A549 (cell line): Measurements from ENCODE around the gene RIN3. TPM values are rescaled to one million over a fixed set of nuclear protein-coding genes. Genes with fewer than 3 reads are reported as not detected.

Source experiments
- ATAC-seq, 2 experiments: fragments of 200-7000 bp in 1 of 2; fragments of >200 bp in 1 of 2; cut with Nextera tagmentation in 1 of 2; cut with Tn5 transposase in 1 of 2; 3 replicates each; pipeline versions ENCODE4 v1.8.0 to v1.9.1; 2018 to 2020; ENCODE audit warnings: mild to moderate bottlenecking in 1 of 2, moderate library complexity in 1 of 2
- CTCF ChIA-PET: fragments of 300-600 bp; sonication (Branson Sonifier 250); formaldehyde crosslinking; extraction: SDS; loops from one replicate; lab custom pipeline; 2021; ENCODE audit warnings: antibody characterized with exemption, inconsistent platforms; lab: Yijun Ruan, JAX
- POLR2A ChIA-PET: fragments of 350-600 bp; formaldehyde crosslinking; extraction: SDS; loops from one replicate; lab custom pipeline; 2021; ENCODE audit warnings: antibody characterized with exemption, inconsistent platforms; lab: Yijun Ruan, JAX
- DNase-seq, 2 experiments: peaks; one replicate each; pipeline versions ENCODE4 v3.0.0 to v3.0.0-alpha.2; 2011 to 2016; ENCODE audit warnings: low read depth in 1 of 2, low spot score in 1 of 2
- FAIRE-seq: peaks from 2 replicates; lab custom pipeline; 2011; peaks lifted over from hg19 to GRCh38; lab: Jason Lieb, UNC
- H3K27ac ChIP-seq, 2 experiments: fragments of >200 bp; sonication (Bioruptor Twin); formaldehyde crosslinking; 3 replicates each; pipeline ENCODE4 v1.5.1; 2016 to 2017
- H3K4me1 ChIP-seq: fragments of >200 bp; sonication (Bioruptor Twin); formaldehyde crosslinking; 3 replicates; pipeline ENCODE4 v1.6.1; 2016
- H3K4me2 ChIP-seq: fragments of >200 bp; sonication (Bioruptor Twin); formaldehyde crosslinking; 3 replicates; pipeline ENCODE4 v1.6.1; 2016
- H3K4me3 ChIP-seq: fragments of >200 bp; sonication (Bioruptor Twin); formaldehyde crosslinking; 3 replicates; pipeline ENCODE4 v1.5.1; 2016
- H3K9me3 ChIP-seq: fragments of >200 bp; sonication (Bioruptor Twin); formaldehyde crosslinking; 3 replicates; pipeline ENCODE4 v1.6.1; 2016
- BHLHE40 ChIP-seq: IDR thresholded peaks from 2 replicates; pipeline ENCODE4 v1.6.1; 2012; ENCODE audit warnings: low read depth, low read length, inconsistent platforms
- CBX2 ChIP-seq: fragments of 200-600 bp; sonication (generic); IDR thresholded peaks from 2 replicates; pipeline ENCODE4 v1.6.1; 2016; ENCODE audit warnings: low read depth, mild to moderate bottlenecking, borderline replicate concordance
- CEBPB ChIP-seq, 2 experiments: fragments of >200 bp in 1 of 2; sonication (Bioruptor Twin) in 1 of 2; formaldehyde crosslinking in 1 of 2; IDR thresholded peaks; 2 replicates each; pipeline ENCODE4 v1.6.1; 2012 to 2016
- E2F6 ChIP-seq: IDR thresholded peaks from 2 replicates; pipeline ENCODE4 v1.6.1; 2012; ENCODE audit warnings: low read depth, borderline replicate concordance
- EHF ChIP-seq: fragments of 250-450 bp; sonication (Bioruptor Pico); IDR thresholded peaks from 2 replicates; pipeline ENCODE4 v1.5.0; 2020; ENCODE audit warnings: mild to moderate bottlenecking
- EHMT2 ChIP-seq: fragments of 200-600 bp; sonication (generic); IDR thresholded peaks from 2 replicates; pipeline ENCODE4 v1.6.1; 2016; ENCODE audit warnings: antibody characterized with exemption, low read depth, mild to moderate bottlenecking, moderate library complexity
- EP300 ChIP-seq, 2 experiments: fragments of >200 bp; sonication (Bioruptor Twin); formaldehyde crosslinking; IDR thresholded peaks; 2 replicates in 1 of 2; 3 replicates in 1 of 2; pipeline ENCODE4 v1.6.1; 2016 to 2017
- FOSL2 ChIP-seq, 2 experiments: fragments of 450-650 bp in 1 of 2; fragments of >200 bp in 1 of 2; sonication (Bioruptor Twin) in 1 of 2; formaldehyde crosslinking; IDR thresholded peaks; 2 replicates each; pipeline versions ENCODE4 v1.5.0 to v1.6.1; 2016 to 2020; ENCODE audit warnings: mild to moderate bottlenecking in 1 of 2, moderate library complexity in 1 of 2
- HOXB13 ChIP-seq: fragments of 250-450 bp; sonication (Bioruptor Pico); IDR thresholded peaks from 2 replicates; pipeline ENCODE4 v1.5.0; 2020; ENCODE audit warnings: low read depth, mild to moderate bottlenecking, moderate library complexity
- KDM1A ChIP-seq: fragments of 200-600 bp; sonication (generic); IDR thresholded peaks from 2 replicates; pipeline ENCODE4 v1.6.1; 2016; ENCODE audit warnings: low read depth, mild to moderate bottlenecking
- KDM5A ChIP-seq: fragments of 200-600 bp; sonication (generic); IDR thresholded peaks from 2 replicates; pipeline ENCODE4 v1.6.1; 2016; ENCODE audit warnings: antibody characterized with exemption, mild to moderate bottlenecking
- MAX ChIP-seq: IDR thresholded peaks from 2 replicates; pipeline ENCODE4 v1.6.1; 2012
- MAZ ChIP-seq: fragments of 150-350 bp; IDR thresholded peaks from 2 replicates; pipeline ENCODE4 v1.6.1; 2014; ENCODE audit warnings: antibody characterized with exemption, low read depth, low read length, borderline replicate concordance
- RAD21 ChIP-seq, 2 experiments: fragments of >200 bp in 1 of 2; sonication (Bioruptor Twin) in 1 of 2; formaldehyde crosslinking in 1 of 2; IDR thresholded peaks in 1 of 2; conservative IDR thresholded peaks in 1 of 2; 2 replicates in 1 of 2; 3 replicates in 1 of 2; pipeline ENCODE4 v1.6.1; 2012 to 2018; ENCODE audit warnings: inconsistent platforms in 1 of 2
- RARB ChIP-seq: fragments of 250-450 bp; sonication (Bioruptor Pico); IDR thresholded peaks from 2 replicates; pipeline ENCODE4 v1.8.0; 2021; ENCODE audit warnings: mild to moderate bottlenecking, moderate library complexity
- REST ChIP-seq: fragments of 200-600 bp; sonication (generic); IDR thresholded peaks from 2 replicates; pipeline ENCODE4 v1.6.1; 2016; ENCODE audit warnings: antibody characterized with exemption, mild to moderate bottlenecking, moderate library complexity
- RNF2 ChIP-seq: fragments of 200-600 bp; sonication (generic); IDR thresholded peaks from 2 replicates; pipeline ENCODE4 v1.6.1; 2016; ENCODE audit warnings: low read depth, mild to moderate bottlenecking, antibody characterized with exemption, moderate library complexity, borderline replicate concordance
- SMC3 ChIP-seq: fragments of >200 bp; sonication (Bioruptor Twin); formaldehyde crosslinking; IDR thresholded peaks from 3 replicates; pipeline ENCODE4 v1.6.1; 2018; ENCODE audit warnings: inconsistent platforms
- SREBF2 ChIP-seq: fragments of 450-650 bp; IDR thresholded peaks from 2 replicates; pipeline ENCODE4 v1.6.1; 2014; ENCODE audit warnings: mild to moderate bottlenecking, moderate library complexity
- TFCP2L1 ChIP-seq: fragments of 250-450 bp; sonication (Bioruptor Pico); IDR thresholded peaks from 2 replicates; pipeline ENCODE4 v1.5.0; 2021; ENCODE audit warnings: mild to moderate bottlenecking
- ZC3H11A ChIP-seq: fragments of 450-650 bp; IDR thresholded peaks from 2 replicates; pipeline ENCODE4 v1.6.1; 2014; ENCODE audit warnings: antibody characterized with exemption, mild to moderate bottlenecking
- ZNF302 ChIP-seq: fragments of 250-450 bp; sonication (Bioruptor Pico); IDR thresholded peaks from 2 replicates; pipeline ENCODE4 v1.9.0; 2021; ENCODE audit warnings: inconsistent platforms, mild to moderate bottlenecking, moderate library complexity
- WGBS: methylation state at CpG from one replicate; pipeline ENCODE4 v1.1.6; 2017; ENCODE audit errors: missing lambda C conversion rate; 5-methylcytosine and 5-hydroxymethylcytosine counted together
- polyA plus RNA-seq, 4 experiments: library from polyadenylated mRNA; depleted of rRNA in 3 of 4; stranded (reverse); fragments of >200 nt; fragmentation: RNase III in 1 of 4; extraction: RNeasy Plus Mini Kit Qiagen cat#74134 plus additional on column Dnase treatment in 1 of 4; gene quantifications; 2 replicates in 3 of 4; 3 replicates in 1 of 4; pipeline ENCODE4 v1.2.3, GENCODE V29; 2011 to 2017
- TF ChIP-seq, protein P1 (sequence below): fragments of 150-350 bp; IDR thresholded peaks from 2 replicates; pipeline ENCODE4 v1.6.1; 2014; ENCODE audit warnings: low read depth, mild to moderate bottlenecking, low read length
- TF ChIP-seq, protein P2 (sequence below): fragments of 450-650 bp; IDR thresholded peaks from 2 replicates; pipeline ENCODE4 v1.6.1; 2014; ENCODE audit warnings: antibody characterized with exemption
- TF ChIP-seq, protein P3 (sequence below): fragments of >200 bp; sonication (Bioruptor Twin); formaldehyde crosslinking; IDR thresholded peaks from 2 replicates; pipeline ENCODE4 v1.6.1; 2016

RIN3 gene
- polyA plus RNA-seq, 2 of the 4 experiments (the other 2 are of a cell fraction): 5.6 to 14.5 TPM

- ATAC-seq (no peak), DNase-seq (no peak), FAIRE-seq (no peak)
- no peak overlapping the region for H3K4me3 ChIP-seq
- no peak overlapping the region for H3K27ac ChIP-seq
- H3K4me2 ChIP-seq: no peak overlapping the region
- no peaks in the 10 kb centered on the region for H3K9me3 ChIP-seq
- CTCF ChIA-PET: interaction anchor here (0.8 to 1.0 kb wide), 3 partner anchors 12 to 82 kb away, joined by 3 read pairs; no protein-coding TSS in a partner anchor
- TF ChIP-seq, protein P1, sequence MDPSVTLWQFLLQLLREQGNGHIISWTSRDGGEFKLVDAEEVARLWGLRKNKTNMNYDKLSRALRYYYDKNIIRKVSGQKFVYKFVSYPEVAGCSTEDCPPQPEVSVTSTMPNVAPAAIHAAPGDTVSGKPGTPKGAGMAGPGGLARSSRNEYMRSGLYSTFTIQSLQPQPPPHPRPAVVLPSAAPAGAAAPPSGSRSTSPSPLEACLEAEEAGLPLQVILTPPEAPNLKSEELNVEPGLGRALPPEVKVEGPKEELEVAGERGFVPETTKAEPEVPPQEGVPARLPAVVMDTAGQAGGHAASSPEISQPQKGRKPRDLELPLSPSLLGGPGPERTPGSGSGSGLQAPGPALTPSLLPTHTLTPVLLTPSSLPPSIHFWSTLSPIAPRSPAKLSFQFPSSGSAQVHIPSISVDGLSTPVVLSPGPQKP: no peak
- TF ChIP-seq RAD21 (conservative IDR thresholded peaks at IDR 0.05 in 1 of 2, IDR thresholded peaks at IDR 0.05 in 1 of 2) (no peak), SREBF2 (no peak), EHMT2 (no peak), RNF2 (no peak), CBX2 (no peak), HOXB13 (CRISPR knock-in tag) (no peak), EHF (CRISPR knock-in tag) (no peak)
- POLR2A ChIA-PET: interaction anchor here (0.6 kb wide), 1 partner anchor 21 kb away, joined by 4 read pairs; no protein-coding TSS in a partner anchor
- H3K4me1 ChIP-seq: no peaks in the 10 kb centered on the region
- WGBS: 75% methylated on average over 4 of the region's 4 CpGs
Measured at GRCh38 chr14:92494512-92494911, 19.1 kb upstream of the RIN3 start.

DNA sequence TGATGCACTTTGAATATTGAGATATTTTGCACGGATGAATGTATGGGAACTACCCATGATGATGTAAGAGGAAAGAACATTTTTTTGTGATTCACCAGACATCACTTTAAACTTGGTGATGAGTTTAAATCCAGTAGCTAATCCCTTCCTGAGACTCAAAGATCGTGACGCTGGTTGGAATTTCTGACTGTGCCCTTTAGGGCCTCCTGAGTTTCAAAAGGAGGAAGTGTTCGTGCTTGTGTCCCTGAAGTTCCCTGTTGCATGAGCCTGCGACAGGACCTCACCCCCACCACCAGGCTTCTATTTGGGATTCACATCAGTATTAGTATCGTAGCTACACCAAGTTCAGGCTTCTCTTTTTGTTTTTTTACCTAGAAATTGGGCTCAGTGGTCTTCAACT, 18.6 kb upstream of the RIN3 start:
- 70% methylated on average over 6 of the region's 6 CpGs for WGBS
- Histone ChIP-seq H3K4me1 (no peaks in the 10 kb centered on the region), H3K4me3 (no peak overlapping the region), H3K4me2 (no peak overlapping the region), H3K27ac (peak overlapping the region; percentile 4 to 39; a peak in 4 of 6 replicates), H3K9me3 (no peaks in the 10 kb centered on the region)
- TF ChIP-seq EHF (CRISPR knock-in tag) (no peak), MAZ (no peak), KDM5A (no peak), RARB (no peak), MAX (no peak), HOXB13 (CRISPR knock-in tag) (no peak), E2F6 (no peak), KDM1A (no peak), REST (no peak), SMC3 (no peak), FOSL2 (IDR thresholded peaks at IDR 0.05) (no peak), FOSL2 (CRISPR knock-in tag; IDR thresholded peaks at IDR 0.05) (no peak), ZNF302 (CRISPR knock-in tag) (no peak), TFCP2L1 (CRISPR knock-in tag) (no peak), EP300 (IDR thresholded peaks at IDR 0.05) (no peak), ZC3H11A (no peak), SREBF2 (no peak), BHLHE40 (no peak), CEBPB (IDR thresholded peaks at IDR 0.05) (no peak)
- TF ChIP-seq, protein P2, sequence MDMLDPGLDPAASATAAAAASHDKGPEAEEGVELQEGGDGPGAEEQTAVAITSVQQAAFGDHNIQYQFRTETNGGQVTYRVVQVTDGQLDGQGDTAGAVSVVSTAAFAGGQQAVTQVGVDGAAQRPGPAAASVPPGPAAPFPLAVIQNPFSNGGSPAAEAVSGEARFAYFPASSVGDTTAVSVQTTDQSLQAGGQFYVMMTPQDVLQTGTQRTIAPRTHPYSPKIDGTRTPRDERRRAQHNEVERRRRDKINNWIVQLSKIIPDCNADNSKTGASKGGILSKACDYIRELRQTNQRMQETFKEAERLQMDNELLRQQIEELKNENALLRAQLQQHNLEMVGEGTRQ: no peak
- TF ChIP-seq, protein P3, sequence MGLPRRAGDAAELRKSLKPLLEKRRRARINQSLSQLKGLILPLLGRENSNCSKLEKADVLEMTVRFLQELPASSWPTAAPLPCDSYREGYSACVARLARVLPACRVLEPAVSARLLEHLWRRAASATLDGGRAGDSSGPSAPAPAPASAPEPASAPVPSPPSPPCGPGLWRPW: no peak
- peak in 1 of 2 experiments; percentile 35 for DNase-seq
- ChIA-PET CTCF (interaction anchor here (0.8 to 1.0 kb wide), 3 partner anchors 13 to 82 kb away, joined by 3 read pairs; no protein-coding TSS in a partner anchor), POLR2A (interaction anchor here (0.6 kb wide), 1 partner anchor 21 kb away, joined by 4 read pairs; no protein-coding TSS in a partner anchor)
- FAIRE-seq: no peak
- ATAC-seq: no peak
